ENCODE measurements around the gene MALT1. TPM values are rescaled to one million over a fixed set of nuclear protein-coding genes. Genes with fewer than 3 reads are reported as not detected.

MALT1 gene
- total RNA-seq, 4 donors from 2014 or later: 9.9 to 24.8 (median 12.9) TPM

DNA sequence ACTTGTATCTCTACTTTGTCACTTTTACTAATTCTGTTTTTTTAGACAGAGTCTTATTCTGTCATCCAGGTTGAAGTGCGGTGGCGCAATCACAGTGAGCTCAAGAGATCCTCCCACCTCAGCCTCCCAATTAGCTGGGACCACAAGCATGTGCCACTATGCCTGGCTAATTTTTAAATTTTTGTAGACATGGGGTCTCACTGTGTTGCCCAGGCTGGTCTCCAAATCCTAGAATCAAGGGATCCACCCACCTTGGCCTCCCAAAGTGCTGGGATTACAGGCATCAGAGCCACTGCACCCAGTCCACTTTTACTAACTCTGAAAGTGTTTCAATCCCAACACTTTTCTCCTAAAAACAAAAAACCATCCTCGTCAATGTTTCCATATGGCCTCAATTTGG lies 94.9 kb downstream of the MALT1 start:
- H3K9me3 ChIP-seq: no peaks in the 10 kb centered on the region
- no peak for TF ChIP-seq CTCF (IDR thresholded peaks at IDR 0.05 in 4 of 5, conservative IDR thresholded peaks at IDR 0.05 in 1 of 5)
- no peak for TF ChIP-seq POLR2A (IDR thresholded peaks at IDR 0.05)
- no peak overlapping the region for H3K4me3 ChIP-seq
- intact Hi-C loops (cut with DNase I; ENCODE audit: low total_unique reads): loop anchor here (10.0 kb wide), 1 partner anchor 881 kb away; no protein-coding TSS in a partner anchor
- no peaks in the 10 kb centered on the region for H3K27me3 ChIP-seq
- H3K27ac ChIP-seq: no peak overlapping the region
- H3K4me1 ChIP-seq: peaks cover 15 to 24% of the 10 kb centered on the region in 2 donors
- in situ Hi-C loops (cut with MboI; ENCODE audit: low sequenced_read_pairs in 4 of 4): loop anchor here in 2 of 4 donors (5.0 to 10.0 kb wide), 2 partner anchors 91 to 234 kb away; partner anchors contain the start of gene MALT1 (in 1 of the 2)
- no peak for DNase-seq
- H3K36me3 ChIP-seq: no peaks in the 10 kb centered on the region
- no peak for ATAC-seq

DNA sequence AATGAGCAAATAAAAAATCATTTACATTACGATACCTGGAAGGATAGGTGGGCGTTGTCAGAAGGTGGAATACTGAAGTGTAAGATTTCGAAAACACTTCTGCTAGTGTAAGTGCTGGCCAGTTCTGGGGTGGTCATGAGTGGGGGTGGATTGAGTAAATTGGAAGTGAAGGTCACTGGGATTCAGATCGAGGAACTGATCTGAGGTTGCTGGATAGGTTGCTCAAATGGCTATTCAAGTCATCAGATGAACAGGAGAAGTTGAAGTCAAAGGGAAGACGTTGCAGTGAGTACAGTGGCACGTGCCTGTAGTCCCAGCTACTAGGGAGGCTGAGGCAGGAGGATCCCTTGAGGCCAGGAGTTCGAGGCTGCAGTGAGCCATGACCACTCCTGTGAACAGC lies 95.7 kb downstream of the MALT1 start:
- Histone ChIP-seq H3K27me3 (no peaks in the 10 kb centered on the region), H3K27ac (no peak overlapping the region), H3K4me1 (peaks cover 7 to 16% of the 10 kb centered on the region in 2 donors), H3K4me3 (no peak overlapping the region), H3K9me3 (no peaks in the 10 kb centered on the region), H3K36me3 (no peaks in the 10 kb centered on the region)
- DNase-seq (no peak), ATAC-seq (no peak)
- in situ Hi-C loops (cut with MboI; ENCODE audit: low sequenced_read_pairs in 4 of 4) (loop anchor here in 2 of 4 donors (5.0 to 10.0 kb wide), 2 partner anchors 92 to 235 kb away; partner anchors contain the start of gene MALT1 (in 1 of the 2)), intact Hi-C loops (cut with DNase I; ENCODE audit: low total_unique reads) (loop anchor here (10.0 kb wide), 1 partner anchor 882 kb away; no protein-coding TSS in a partner anchor)
- TF ChIP-seq POLR2A (IDR thresholded peaks at IDR 0.05) (no peak), CTCF (IDR thresholded peaks at IDR 0.05 in 4 of 5, conservative IDR thresholded peaks at IDR 0.05 in 1 of 5) (no peak)

DNA sequence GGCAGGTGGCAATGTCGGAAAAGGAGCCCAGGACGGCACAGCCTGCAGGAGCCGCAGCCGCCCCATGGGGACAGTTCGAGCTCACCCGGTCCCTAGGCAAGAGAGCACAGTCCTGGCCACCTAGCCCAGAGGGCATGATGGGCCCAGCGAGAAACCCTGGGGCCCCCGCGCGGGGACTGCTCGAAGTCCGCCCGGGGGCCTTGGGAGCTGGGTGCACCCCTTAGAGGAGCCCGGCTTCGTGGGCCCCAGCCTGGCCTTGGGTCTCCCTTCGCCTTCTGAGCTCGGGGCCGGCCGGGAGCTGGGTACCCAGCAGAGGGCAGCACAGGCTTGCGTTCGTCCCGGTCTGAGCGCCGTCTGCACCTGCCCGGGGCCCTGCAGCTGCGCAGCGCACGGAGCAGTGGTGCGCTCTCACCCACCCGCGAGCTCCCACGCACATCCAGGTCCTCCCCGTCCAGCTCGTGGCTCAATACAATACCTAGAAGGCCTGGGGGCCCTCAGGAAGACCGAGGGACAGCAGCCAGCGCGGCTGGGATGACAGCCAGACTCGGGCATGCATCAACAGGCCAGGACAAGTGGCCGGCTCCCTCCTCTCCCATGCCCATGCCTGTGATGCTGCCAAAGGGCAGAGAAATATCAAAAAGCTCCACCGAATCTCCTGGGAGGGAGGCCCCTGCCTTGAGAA lies 97.2 kb downstream of the MALT1 start:
- H3K27ac ChIP-seq: peak overlapping the region in 3 of 4 donors; percentile 25 to 33 (median 28)
- no peaks in the 10 kb centered on the region for H3K36me3 ChIP-seq
- TF ChIP-seq POLR2A (IDR thresholded peaks at IDR 0.05) (no peak), CTCF (IDR thresholded peaks at IDR 0.05 in 4 of 5, conservative IDR thresholded peaks at IDR 0.05 in 1 of 5) (peak; percentile 69 to 93 (median 90))
- DNase-seq (peak; percentile 53 to 69), ATAC-seq (peak; percentile 82 to 87)
- intact Hi-C loops (cut with DNase I; ENCODE audit: low total_unique reads): loop anchor here (1.0 to 10.0 kb wide), 2 partner anchors 302 to 884 kb away; no protein-coding TSS in a partner anchor
- H3K27me3 ChIP-seq: no peaks in the 10 kb centered on the region
- in situ Hi-C loops (cut with MboI; ENCODE audit: low sequenced_read_pairs in 4 of 4): loop anchor here in 2 of 4 donors (5.0 to 10.0 kb wide), 2 partner anchors 94 to 236 kb away; partner anchors contain the start of gene MALT1 (in 1 of the 2)
- peaks cover 3 to 13% of the 10 kb centered on the region in 2 donors for H3K4me1 ChIP-seq
- no peaks in the 10 kb centered on the region for H3K9me3 ChIP-seq
- peak overlapping the region; percentile 44 to 67 (median 52) for H3K4me3 ChIP-seq

- Histone ChIP-seq H3K36me3 (no peaks in the 10 kb centered on the region), H3K27ac (no peak overlapping the region), H3K27me3 (no peaks in the 10 kb centered on the region), H3K9me3 (no peaks in the 10 kb centered on the region), H3K4me3 (no peak overlapping the region), H3K4me1 (peaks cover 3 to 13% of the 10 kb centered on the region in 2 donors)
- TF ChIP-seq CTCF (IDR thresholded peaks at IDR 0.05 in 4 of 5, conservative IDR thresholded peaks at IDR 0.05 in 1 of 5) (no peak), POLR2A (IDR thresholded peaks at IDR 0.05) (no peak)
- ATAC-seq (no peak), DNase-seq (no peak)
- in situ Hi-C loops (cut with MboI; ENCODE audit: low sequenced_read_pairs in 4 of 4) (loop anchor here in 2 of 4 donors (5.0 to 10.0 kb wide), 2 partner anchors 95 to 237 kb away; partner anchors contain the start of gene MALT1 (in 1 of the 2)), intact Hi-C loops (cut with DNase I; ENCODE audit: low total_unique reads) (loop anchor here (10.0 kb wide), 1 partner anchor 885 kb away; no protein-coding TSS in a partner anchor)
Measured at GRCh38 chr18:58769321-58769720, 98.1 kb downstream of the MALT1 start.
